Measurements from ENCODE around the gene MAT2A. TPM values are rescaled to one million over a fixed set of nuclear protein-coding genes. Genes with fewer than 3 reads are reported as not detected.

Gene MAT2A
- total RNA-seq, 4 donors from 2014 or later = 66.2 to 185 (median 142) TPM

DNA sequence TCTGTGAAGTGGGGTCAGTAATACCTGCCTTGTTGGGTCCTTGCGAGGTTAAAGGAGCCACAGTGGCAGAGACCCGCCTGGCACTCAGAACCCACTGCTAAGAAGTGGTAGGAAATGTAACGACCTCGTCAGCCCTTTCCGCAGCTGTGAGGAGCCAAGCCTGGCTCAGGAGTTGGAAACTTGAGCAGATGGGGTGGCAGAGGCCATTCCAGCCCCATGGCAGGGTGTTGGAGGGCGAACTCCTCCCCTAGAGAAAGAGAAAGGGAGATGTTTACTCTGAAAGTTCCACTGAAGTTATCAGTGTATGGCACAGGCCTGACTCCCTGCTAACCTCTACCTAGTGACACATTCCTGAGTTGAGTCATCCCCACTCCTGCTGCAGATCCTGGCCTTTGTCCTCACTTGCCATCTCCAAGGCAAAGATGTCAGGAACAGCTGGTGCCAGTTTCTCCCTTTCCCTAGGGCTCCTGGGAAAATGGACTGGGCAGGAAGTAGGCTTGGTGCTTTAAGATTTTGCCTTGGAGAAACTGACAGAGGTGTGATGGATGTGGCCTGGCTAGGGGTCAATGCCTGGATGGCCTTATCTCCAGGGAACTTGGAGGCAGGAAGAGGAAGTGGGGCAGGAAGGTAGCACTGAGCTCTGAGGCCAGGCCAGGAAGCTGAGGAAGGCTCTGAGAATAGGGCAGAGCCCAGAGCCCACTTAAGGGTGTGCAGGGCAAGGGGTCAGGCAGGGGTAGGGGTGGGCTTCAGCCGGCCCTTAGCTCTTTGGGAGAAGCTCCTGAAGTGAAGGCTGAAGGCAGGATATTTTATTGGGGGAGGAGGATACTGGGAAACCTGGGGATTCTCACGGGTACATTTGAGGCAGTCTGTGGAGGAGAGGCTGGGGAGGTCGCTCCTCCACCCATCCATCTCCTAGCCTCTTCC lies 46.2 kb downstream of the MAT2A start:
- 43 to 55% methylated on average over 2 to 9 of the region's 9 CpGs for WGBS, 2 donors (ENCODE audit: low coverage in 1 of 2)
- TF ChIP-seq POLR2AphosphoS5 (IDR thresholded peaks at IDR 0.05) = peak; percentile 16 to 75 (median 42)
- TF ChIP-seq POLR2A (IDR thresholded peaks at IDR 0.05) = peak; percentile 34
- TF ChIP-seq EP300 (IDR thresholded peaks at IDR 0.05; ENCODE audit: low read depth) = no peak
- peak; percentile 54 for DNase-seq
- Histone ChIP-seq H3K9me3 (no peaks in the 10 kb centered on the region), H3K36me3 (no peaks in the 10 kb centered on the region), H3K27ac (peak overlapping the region; percentile 85 to 90 (median 86)), H3K4me3 (peak overlapping the region; percentile 30 to 57 (median 46)), H3K4me1 (peaks cover 17 to 52% (median 22%) of the 10 kb centered on the region in 4 donors), H3K27me3 (no peaks in the 10 kb centered on the region)
- intact Hi-C loops (cut with DNase I; ENCODE audit: low total_unique reads) (no loop called here), in situ Hi-C loops (cut with MboI; ENCODE audit: low pct_ligation_motif_present in 1 of 4, low pct_unique_long_range_greater_than_20kb in 1 of 4, low sequenced_read_pairs in 3 of 4) (no loop called here)

DNA sequence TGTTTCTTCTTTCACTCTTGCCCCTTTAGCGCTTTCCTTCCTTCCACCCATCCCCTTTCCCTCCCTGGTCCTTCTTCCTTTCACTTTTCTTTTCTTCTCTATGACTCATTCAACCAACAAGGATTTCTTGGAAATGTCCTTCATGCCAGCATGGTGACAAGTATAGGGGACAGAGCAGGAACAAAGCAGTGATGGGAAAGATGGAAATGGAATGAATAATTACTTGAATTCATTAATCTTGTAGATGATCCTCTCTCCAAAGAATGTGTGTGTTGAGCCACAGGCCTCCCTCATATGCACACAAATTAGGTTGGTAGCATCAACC lies 46.8 kb downstream of the MAT2A start:
- Histone ChIP-seq H3K4me3 (no peak overlapping the region), H3K4me1 (peaks cover 17 to 53% (median 20%) of the 10 kb centered on the region in 4 donors), H3K36me3 (no peaks in the 10 kb centered on the region), H3K27me3 (no peaks in the 10 kb centered on the region), H3K27ac (peak overlapping the region; percentile 85 to 90 (median 86)), H3K9me3 (no peaks in the 10 kb centered on the region)
- TF ChIP-seq POLR2A (IDR thresholded peaks at IDR 0.05) (no peak), POLR2AphosphoS5 (IDR thresholded peaks at IDR 0.05) (peak; percentile 5 to 34 (median 16)), EP300 (IDR thresholded peaks at IDR 0.05; ENCODE audit: low read depth) (no peak)
- TF ChIP-seq, protein P1, sequence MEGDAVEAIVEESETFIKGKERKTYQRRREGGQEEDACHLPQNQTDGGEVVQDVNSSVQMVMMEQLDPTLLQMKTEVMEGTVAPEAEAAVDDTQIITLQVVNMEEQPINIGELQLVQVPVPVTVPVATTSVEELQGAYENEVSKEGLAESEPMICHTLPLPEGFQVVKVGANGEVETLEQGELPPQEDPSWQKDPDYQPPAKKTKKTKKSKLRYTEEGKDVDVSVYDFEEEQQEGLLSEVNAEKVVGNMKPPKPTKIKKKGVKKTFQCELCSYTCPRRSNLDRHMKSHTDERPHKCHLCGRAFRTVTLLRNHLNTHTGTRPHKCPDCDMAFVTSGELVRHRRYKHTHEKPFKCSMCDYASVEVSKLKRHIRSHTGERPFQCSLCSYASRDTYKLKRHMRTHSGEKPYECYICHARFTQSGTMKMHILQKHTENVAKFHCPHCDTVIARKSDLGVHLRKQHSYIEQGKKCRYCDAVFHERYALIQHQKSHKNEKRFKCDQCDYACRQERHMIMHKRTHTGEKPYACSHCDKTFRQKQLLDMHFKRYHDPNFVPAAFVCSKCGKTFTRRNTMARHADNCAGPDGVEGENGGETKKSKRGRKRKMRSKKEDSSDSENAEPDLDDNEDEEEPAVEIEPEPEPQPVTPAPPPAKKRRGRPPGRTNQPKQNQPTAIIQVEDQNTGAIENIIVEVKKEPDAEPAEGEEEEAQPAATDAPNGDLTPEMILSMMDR (IDR thresholded peaks at IDR 0.05) = no peak
- 62% methylated on average over 1 of the region's 1 CpG; no CpG with 5 or more reads in 1 of the 2 donors for WGBS, 2 donors (ENCODE audit: low coverage in 1 of 2)
- in situ Hi-C loops (cut with MboI; ENCODE audit: low pct_ligation_motif_present in 1 of 4, low pct_unique_long_range_greater_than_20kb in 1 of 4, low sequenced_read_pairs in 3 of 4) (no loop called here), intact Hi-C loops (cut with DNase I; ENCODE audit: low total_unique reads) (no loop called here)
- no peak for DNase-seq

DNA sequence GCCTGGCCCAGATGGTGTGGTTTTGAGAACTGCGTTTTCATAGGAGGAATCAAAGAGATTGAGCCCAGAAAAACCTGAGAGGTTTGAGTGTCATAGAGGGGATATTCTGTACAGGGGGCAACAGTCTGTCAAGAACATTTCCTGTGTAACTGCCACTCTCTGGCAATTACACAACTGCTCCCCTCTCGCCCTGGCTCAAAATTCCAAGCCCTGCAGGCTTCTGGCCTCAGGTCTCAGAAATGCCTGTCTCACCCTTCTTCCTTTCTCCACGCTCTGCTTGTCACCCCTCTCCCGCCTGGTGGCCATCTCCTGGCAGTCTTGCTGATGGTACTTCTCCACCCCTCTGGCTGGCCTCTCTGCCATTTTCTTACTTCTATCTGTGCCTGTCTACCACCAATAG lies 49.3 kb downstream of the MAT2A start:
- TF ChIP-seq POLR2A (IDR thresholded peaks at IDR 0.05) = no peak
- TF ChIP-seq, protein P1 (IDR thresholded peaks at IDR 0.05) = no peak
- TF ChIP-seq EP300 (IDR thresholded peaks at IDR 0.05; ENCODE audit: low read depth) = no peak
- no peak for TF ChIP-seq POLR2AphosphoS5 (IDR thresholded peaks at IDR 0.05)
- Histone ChIP-seq H3K36me3 (no peaks in the 10 kb centered on the region), H3K4me1 (peaks cover 17 to 61% (median 23%) of the 10 kb centered on the region in 4 donors), H3K9me3 (no peaks in the 10 kb centered on the region), H3K4me3 (no peak overlapping the region), H3K27me3 (no peaks in the 10 kb centered on the region), H3K27ac (peak overlapping the region; percentile 31 to 73 (median 48))
- 87 to 93% methylated on average over 3 to 4 of the region's 4 CpGs for WGBS, 2 donors (ENCODE audit: low coverage in 1 of 2)
- no peak for DNase-seq
- in situ Hi-C loops (cut with MboI; ENCODE audit: low pct_ligation_motif_present in 1 of 4, low pct_unique_long_range_greater_than_20kb in 1 of 4, low sequenced_read_pairs in 3 of 4) (no loop called here), intact Hi-C loops (cut with DNase I; ENCODE audit: low total_unique reads) (no loop called here)

DNA sequence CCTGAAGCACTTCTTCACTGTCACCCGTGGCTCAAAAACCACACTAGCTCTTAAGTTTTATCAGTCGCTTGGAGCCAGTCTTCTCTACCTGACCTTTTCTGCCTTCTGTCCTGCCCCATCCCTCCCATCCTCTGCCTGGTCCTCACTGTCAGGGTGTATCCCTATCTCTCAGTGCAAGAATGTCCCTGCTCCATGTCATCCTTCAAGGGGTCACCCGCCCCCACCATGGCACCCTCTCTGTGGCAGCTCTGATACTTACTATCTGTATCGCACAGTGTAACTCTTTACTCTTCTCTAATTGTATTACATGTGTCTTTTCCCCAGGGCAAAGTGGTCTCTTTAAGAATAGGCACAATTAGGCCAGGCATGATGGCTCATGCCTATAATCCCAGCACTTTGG lies 49.7 kb downstream of the MAT2A start:
- TF ChIP-seq, protein P1 (IDR thresholded peaks at IDR 0.05) = no peak
- no peak for TF ChIP-seq EP300 (IDR thresholded peaks at IDR 0.05; ENCODE audit: low read depth)
- no peak for TF ChIP-seq POLR2A (IDR thresholded peaks at IDR 0.05)
- no peak for TF ChIP-seq POLR2AphosphoS5 (IDR thresholded peaks at IDR 0.05)
- H3K9me3 ChIP-seq = no peaks in the 10 kb centered on the region
- peak overlapping the region; percentile 34 to 73 (median 67) for H3K27ac ChIP-seq
- intact Hi-C loops (cut with DNase I; ENCODE audit: low total_unique reads) = no loop called here
- no peak overlapping the region for H3K4me3 ChIP-seq
- peaks cover 15 to 57% (median 23%) of the 10 kb centered on the region in 4 donors for H3K4me1 ChIP-seq
- in situ Hi-C loops (cut with MboI; ENCODE audit: low pct_ligation_motif_present in 1 of 4, low pct_unique_long_range_greater_than_20kb in 1 of 4, low sequenced_read_pairs in 3 of 4) = no loop called here
- H3K27me3 ChIP-seq = no peaks in the 10 kb centered on the region
- 81 to 83% methylated on average over 4 of the region's 4 CpGs for WGBS, 2 donors (ENCODE audit: low coverage in 1 of 2)
- H3K36me3 ChIP-seq = no peaks in the 10 kb centered on the region
- DNase-seq = no peak
